Esophagus squamous epithelium (tissue), 5 donors: ENCODE results near the gene PRR33. TPM values are rescaled to one million over a fixed set of nuclear protein-coding genes. Genes with fewer than 3 reads are reported as not detected.

ENCODE experiments used
- DNase-seq: peaks from one replicate; lab custom pipeline; 2025; lab: John Stamatoyannopoulos, UW
- H3K27ac ChIP-seq, 4 donors: fragments of 200-600 bp; sonication (generic); one replicate each; pipeline ENCODE4 v1.5.1; 2016 to 2019; ENCODE audit warnings: mild to moderate bottlenecking in 1 of 4
- H3K27me3 ChIP-seq, 4 donors: fragments of 200-600 bp; sonication (generic); 1 replicate in 3 of 4; 2 replicates in 1 of 4; pipeline versions ENCODE4 v1.5.1 to v1.6.0; 2017 to 2021; ENCODE audit warnings: antibody characterized with exemption in 1 of 4
- H3K36me3 ChIP-seq, 3 donors: fragments of 200-600 bp; sonication (generic); one replicate each; pipeline ENCODE4 v1.5.1; 2016 to 2019
- H3K4me1 ChIP-seq, 3 donors: fragments of 200-600 bp; sonication (generic); one replicate each; pipeline ENCODE4 v1.5.1; 2017 to 2019
- H3K4me3 ChIP-seq, 4 donors: fragments of 200-600 bp; sonication (generic); 1 replicate in 3 of 4; 2 replicates in 1 of 4; pipeline ENCODE4 v1.5.1; 2016 to 2019; ENCODE audit warnings: mild to moderate bottlenecking in 2 of 4, moderate library complexity in 1 of 4
- H3K9me3 ChIP-seq, 3 donors: fragments of 200-600 bp; sonication (generic); one replicate each; pipeline ENCODE4 v1.5.1; 2016 to 2019
- POLR2A ChIP-seq, 4 donors: fragments of 450-650 bp; IDR thresholded peaks; one replicate each; pipeline ENCODE4 v1.6.1; 2017; ENCODE audit warnings: antibody characterized with exemption in 4 of 4, mild to moderate bottlenecking in 4 of 4, moderate library complexity in 3 of 4
- WGBS, 2 donors: methylation state at CpG; one replicate each; pipeline ENCODE4 v1.1.5; 2018; 5-methylcytosine and 5-hydroxymethylcytosine counted together
- intact Hi-C: fragments of 100-400 bp; cut with DNase I; formaldehyde crosslinking; loops from one replicate; pipeline ENCODE4 v1.15.0; 2022
- total RNA-seq, 4 donors: library from RNA; depleted of rRNA; stranded (reverse); fragments of >200 nt; gene quantifications; one replicate each; pipeline ENCODE4 v1.1.0, GENCODE V29; 2016
- TF ChIP-seq, protein P1 (sequence below), 6 experiments: fragments of 450-650 bp in 4 of 6; fragments of 200-600 bp in 2 of 6; sonication (generic) in 2 of 6; IDR thresholded peaks; one replicate each; pipeline ENCODE4 v1.5.1; 2016 to 2019; ENCODE audit warnings: antibody characterized with exemption in 6 of 6, mild to moderate bottlenecking in 4 of 6, moderate library complexity in 4 of 6
- donor health status: DM: yes; HTN: yes; CAD: no.

PRR33 gene
- total RNA-seq, 4 donors from 2014 or later: not detected

DNA sequence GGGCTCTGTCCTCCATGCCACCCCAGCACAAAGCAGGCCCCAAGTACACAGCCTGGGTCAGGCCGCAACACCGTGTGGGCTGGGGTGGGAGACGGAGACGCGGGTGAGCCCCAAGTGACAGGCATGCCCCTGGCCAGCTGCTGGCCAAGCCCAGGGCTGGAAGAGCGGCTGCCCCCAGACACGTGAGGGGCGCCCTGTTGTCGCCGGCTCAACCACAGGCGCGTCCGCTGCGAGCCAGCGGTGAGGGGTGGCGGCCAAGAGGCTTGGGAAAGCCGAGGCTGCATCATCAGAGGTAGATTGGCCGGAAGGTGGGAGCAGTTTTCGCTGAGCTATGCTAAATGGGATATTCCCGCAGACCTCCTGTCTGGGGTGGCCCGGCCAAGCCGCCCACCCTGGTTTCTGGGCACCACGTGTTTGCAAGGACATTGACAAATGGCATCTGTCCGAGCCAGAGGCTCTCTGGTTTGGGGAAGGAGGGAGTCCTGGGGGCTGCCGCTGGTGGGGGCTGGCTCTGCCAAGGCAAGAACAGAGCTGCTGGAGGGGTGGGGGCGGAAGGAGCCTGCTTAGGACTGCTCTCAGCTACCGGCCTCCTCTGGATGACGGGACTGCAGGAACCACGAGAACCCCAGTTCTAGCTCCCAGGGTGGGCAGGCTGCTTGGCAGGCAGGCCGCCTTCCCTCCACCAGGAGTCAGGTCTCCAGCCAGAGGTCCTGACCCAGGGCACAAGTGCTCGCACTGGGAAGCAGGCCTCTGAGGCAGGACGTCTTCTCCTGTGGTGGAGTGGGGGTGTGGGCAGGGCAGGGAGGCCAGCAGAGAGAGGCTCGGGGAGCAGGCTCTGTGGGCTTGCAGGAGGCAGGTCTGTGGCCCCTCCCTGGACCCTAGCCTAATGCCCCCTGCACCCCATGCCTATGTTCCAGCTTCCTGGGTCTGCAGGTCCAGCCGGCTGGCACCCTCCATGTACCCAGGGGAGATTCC lies 552 bp downstream of the PRR33 start:
- no peak for DNase-seq
- Histone ChIP-seq H3K27me3 (no peaks in the 10 kb centered on the region), H3K4me1 (peaks cover 0 to 40% (median 20%) of the 10 kb centered on the region in 3 donors), H3K9me3 (no peaks in the 10 kb centered on the region), H3K27ac (no peak overlapping the region), H3K4me3 (no peak overlapping the region), H3K36me3 (peaks cover 0 to 35% (median 7%) of the 10 kb centered on the region in 3 donors)
- 64 to 89% methylated on average over 5 to 15 of the region's 34 CpGs for WGBS, 2 donors
- TF ChIP-seq, protein P1, sequence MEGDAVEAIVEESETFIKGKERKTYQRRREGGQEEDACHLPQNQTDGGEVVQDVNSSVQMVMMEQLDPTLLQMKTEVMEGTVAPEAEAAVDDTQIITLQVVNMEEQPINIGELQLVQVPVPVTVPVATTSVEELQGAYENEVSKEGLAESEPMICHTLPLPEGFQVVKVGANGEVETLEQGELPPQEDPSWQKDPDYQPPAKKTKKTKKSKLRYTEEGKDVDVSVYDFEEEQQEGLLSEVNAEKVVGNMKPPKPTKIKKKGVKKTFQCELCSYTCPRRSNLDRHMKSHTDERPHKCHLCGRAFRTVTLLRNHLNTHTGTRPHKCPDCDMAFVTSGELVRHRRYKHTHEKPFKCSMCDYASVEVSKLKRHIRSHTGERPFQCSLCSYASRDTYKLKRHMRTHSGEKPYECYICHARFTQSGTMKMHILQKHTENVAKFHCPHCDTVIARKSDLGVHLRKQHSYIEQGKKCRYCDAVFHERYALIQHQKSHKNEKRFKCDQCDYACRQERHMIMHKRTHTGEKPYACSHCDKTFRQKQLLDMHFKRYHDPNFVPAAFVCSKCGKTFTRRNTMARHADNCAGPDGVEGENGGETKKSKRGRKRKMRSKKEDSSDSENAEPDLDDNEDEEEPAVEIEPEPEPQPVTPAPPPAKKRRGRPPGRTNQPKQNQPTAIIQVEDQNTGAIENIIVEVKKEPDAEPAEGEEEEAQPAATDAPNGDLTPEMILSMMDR (IDR thresholded peaks at IDR 0.05): no peak
- no peak for TF ChIP-seq POLR2A (IDR thresholded peaks at IDR 0.05)
- intact Hi-C loops: no loop called here

DNA sequence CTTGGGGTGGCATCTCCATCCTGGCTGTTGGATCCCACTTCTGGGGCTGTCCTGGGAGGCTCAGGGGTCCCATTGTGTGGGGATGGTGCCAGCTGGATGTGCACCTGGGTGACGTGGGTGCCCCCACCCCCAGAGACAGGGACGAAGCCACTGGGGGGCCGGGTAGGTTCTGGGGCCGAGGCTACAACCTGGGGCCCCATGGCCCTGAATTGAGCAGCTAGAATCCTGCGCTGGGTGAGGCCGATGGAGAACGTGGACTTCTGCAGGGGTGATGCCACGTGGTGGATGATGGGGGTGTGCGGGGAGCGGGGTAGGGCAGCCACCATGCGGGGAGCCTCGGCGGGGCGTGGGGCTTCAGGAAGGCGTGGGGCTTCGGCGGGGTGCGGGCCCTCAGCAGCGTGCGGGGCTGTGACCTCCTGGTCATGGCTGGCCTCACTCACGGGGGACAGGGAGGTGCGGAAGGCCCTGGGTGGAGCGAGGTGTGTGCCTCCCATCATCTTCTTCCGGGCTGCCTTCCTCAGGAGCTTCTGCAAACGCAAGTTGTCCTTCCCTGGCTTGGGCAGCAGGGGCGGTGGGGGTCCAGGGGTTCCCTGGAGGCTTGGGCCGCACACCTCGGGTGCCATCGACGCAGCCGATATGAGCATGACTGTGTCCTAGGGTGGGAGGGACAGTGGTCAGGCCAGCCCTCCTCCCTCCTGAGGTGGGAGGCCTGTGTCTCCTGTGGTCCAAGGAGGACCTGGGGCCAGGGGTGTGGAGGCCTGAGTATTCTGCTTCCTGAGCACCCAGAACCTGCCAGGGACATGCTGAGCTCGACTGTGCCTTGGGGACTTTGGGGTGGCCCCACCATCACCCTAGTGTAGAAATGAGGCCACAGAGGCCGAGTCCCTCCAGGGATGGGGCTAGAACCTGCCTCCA lies 1.5 kb downstream of the PRR33 start:
- Histone ChIP-seq H3K4me1 (peaks cover 0 to 40% (median 20%) of the 10 kb centered on the region in 3 donors), H3K36me3 (peaks cover 0 to 45% (median 9%) of the 10 kb centered on the region in 3 donors), H3K27ac (peak overlapping the region in 1 of 4 donors; percentile 26), H3K27me3 (no peaks in the 10 kb centered on the region), H3K4me3 (no peak overlapping the region), H3K9me3 (no peaks in the 10 kb centered on the region)
- WGBS, 2 donors: 59 to 93% methylated on average over 5 to 12 of the region's 33 CpGs
- DNase-seq: no peak
- TF ChIP-seq, protein P1 (IDR thresholded peaks at IDR 0.05): no peak
- no peak for TF ChIP-seq POLR2A (IDR thresholded peaks at IDR 0.05)
- intact Hi-C loops: no loop called here

DNA sequence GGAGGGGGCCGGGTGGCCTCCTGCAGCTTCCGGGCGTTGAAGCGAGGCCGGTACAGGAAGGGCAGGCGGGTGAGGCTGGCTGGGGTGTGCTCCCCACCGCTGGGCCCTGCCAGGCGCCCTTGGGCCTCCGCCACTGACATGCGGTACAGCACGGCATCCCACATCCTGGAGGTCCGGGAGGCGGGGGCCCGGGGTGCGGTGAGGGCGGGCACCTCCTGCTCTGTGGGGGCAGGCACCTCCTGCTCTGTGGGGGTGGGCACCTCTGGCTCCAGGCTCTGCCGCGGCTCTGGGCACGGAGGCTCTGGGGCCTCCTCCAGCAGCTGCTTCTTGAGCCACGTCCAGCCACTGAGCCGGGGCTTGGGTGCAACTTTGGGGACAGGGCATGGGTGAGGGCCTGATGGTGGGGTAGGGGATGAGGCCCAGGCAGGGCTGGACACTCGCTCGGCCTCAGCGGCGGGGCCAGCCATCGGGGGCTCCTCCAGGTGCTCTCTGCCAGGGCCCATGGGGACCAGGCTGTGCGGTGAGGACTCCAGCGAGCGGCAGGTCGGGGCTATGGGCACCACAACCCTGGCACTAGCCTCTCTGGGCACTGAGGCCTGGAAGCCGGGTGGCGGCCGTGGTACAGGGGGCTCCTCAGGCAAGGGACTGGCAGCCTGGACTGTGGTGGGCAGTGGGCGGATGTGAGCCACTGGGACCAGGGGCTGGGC lies 2.3 kb downstream of the PRR33 start:
- 50% methylated on average over 2 of the region's 34 CpGs; no CpG with 5 or more reads in 1 of the 2 donors for WGBS, 2 donors
- Histone ChIP-seq H3K9me3 (no peaks in the 10 kb centered on the region), H3K27ac (peak overlapping the region in 3 of 4 donors; percentile 21 to 81 (median 59)), H3K4me1 (peaks cover 0 to 40% (median 20%) of the 10 kb centered on the region in 3 donors), H3K27me3 (no peaks in the 10 kb centered on the region), H3K36me3 (peaks cover 0 to 53% (median 13%) of the 10 kb centered on the region in 3 donors), H3K4me3 (no peak overlapping the region)
- no peak for DNase-seq
- no peak for TF ChIP-seq POLR2A (IDR thresholded peaks at IDR 0.05)
- TF ChIP-seq, protein P1 (IDR thresholded peaks at IDR 0.05): no peak
- intact Hi-C loops: no loop called here

DNA sequence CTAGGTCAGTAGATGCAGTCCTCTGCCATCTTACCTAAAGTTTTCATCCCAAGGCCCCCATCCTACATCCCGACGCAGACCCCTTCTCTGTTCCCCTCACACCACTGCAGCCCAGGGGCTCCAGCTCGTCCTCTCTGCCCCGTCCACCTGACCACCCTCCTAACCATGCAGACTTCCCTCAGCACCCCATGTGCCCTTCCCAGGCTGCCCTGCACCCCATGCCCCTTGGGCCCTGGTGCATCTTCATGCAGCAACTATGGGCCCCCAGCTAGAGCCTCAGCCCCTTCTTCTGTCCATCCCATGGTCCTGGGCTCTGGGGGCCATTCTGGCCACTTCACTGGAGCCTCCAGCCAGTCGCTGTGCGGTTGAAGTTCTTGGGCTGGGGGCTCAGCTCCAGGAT lies 2.9 kb downstream of the PRR33 start:
- peaks cover 0 to 40% (median 20%) of the 10 kb centered on the region in 3 donors for H3K4me1 ChIP-seq
- peak overlapping the region in 3 of 4 donors; percentile 21 to 81 (median 59) for H3K27ac ChIP-seq
- H3K36me3 ChIP-seq: peaks cover 0 to 59% (median 18%) of the 10 kb centered on the region in 3 donors
- TF ChIP-seq, protein P1 (IDR thresholded peaks at IDR 0.05): no peak
- no peak for TF ChIP-seq POLR2A (IDR thresholded peaks at IDR 0.05)
- 78 to 79% methylated on average over 4 of the region's 6 CpGs for WGBS, 2 donors
- no peak overlapping the region for H3K4me3 ChIP-seq
- no peaks in the 10 kb centered on the region for H3K9me3 ChIP-seq
- no peaks in the 10 kb centered on the region for H3K27me3 ChIP-seq
- no peak for DNase-seq
- intact Hi-C loops: no loop called here
